Measurements from ENCODE around the gene TAC3.

DNA sequence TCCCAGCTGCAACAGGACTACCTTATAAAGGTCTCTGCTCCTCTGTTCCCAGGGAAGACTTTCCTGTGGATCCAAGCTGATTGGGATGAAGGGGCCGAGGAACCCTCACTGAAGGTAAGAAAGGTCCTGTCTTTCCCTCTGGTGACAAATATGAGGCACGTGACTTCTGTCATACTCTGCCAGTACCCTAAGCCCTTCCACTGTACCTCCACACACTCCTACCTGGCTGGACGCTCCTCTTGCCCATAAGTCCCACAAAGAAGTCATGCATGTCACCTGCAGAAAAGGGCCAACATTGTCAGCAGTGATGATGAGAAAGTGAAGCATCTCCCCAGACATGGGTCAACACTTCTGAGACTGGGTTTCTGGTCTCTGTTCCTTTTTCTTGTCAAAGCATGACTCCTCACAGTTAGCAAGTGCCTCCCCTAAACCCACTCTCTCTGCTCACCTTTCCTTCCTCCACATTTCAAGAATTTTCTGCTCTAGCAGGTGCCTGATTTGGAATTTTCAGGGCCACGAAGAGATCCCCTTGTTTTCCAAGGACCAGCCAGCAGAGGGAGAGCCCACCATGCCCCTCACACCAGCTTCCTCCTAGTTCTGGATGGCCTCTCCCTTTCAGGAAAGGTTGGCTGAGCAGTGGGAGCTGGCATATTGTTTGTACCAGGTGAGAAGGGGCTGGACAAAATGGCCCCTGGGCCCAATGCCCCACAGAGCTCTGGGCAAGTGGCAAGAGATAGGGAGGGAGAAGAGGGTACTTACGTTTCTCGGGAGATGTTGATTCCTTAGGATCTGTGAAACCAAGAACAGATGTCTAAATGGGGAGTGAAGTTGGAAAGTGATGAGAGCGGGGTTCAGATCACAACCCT is 3.5 kb downstream of the TAC3 start:
- no peak for TF ChIP-seq POLR2A (IDR thresholded peaks at IDR 0.05; ENCODE audit: low read length)
- TF ChIP-seq GATA1 (IDR thresholded peaks at IDR 0.05; ENCODE audit: low read depth, low read length): no peak
